ENCODE data around the gene ANKIB1. TPM values are rescaled to one million over a fixed set of nuclear protein-coding genes. Genes with fewer than 3 reads are reported as not detected.
A peak's percentile ranks its signal among the peaks of the same experiment; 100 is the strongest.

The ANKIB1 gene
- polyA plus RNA-seq, 1 donor, result 38.2 TPM

DNA sequence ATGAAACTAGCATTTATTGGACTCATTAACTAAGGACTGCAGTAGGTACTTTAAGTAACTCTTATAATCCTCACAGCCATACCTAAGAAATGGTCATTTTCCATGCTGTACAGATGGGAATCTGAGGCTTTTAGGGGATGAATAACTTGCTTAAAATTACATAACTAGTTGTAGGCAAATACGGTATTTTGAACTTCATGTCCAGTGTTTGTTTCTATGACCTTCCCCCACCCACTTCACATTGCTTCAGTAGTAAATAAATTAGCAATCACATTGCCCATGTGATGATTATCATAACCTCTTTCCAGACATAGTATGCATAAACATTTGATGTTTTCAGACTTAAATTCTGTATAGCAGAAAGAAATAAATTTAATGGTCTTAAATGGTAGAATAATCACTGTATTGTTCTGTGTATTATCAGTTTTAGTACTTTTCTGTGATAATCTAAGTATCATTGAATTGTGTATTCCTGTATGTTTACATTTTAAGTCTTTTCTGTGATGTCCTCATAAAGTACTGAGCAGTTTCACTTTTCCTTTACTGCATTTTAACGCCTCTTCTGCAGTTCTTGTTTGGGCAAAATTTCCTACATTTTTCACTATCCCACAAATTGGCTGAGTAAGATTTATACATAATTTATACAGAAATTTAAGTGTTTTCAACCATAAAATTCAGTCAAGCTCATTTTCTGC is 48.3 kb downstream of the ANKIB1 start:
- 10% methylated on average over 1 of the region's 2 CpGs for WGBS (ENCODE audit: insufficient coverage, low lambda C conversion rate)
- H3K4me3 ChIP-seq (ENCODE audit: low read length), result no peak overlapping the region
- H3K27me3 ChIP-seq (ENCODE audit: control insufficient read depth, insufficient read depth, low read length), result no peaks in the 10 kb centered on the region
- H3K9me3 ChIP-seq (ENCODE audit: control insufficient read depth, low read depth, low read length), result no peaks in the 10 kb centered on the region
- peak in 1 of 2 donors; percentile 48 for DNase-seq
- no peaks in the 10 kb centered on the region for H3K36me3 ChIP-seq (ENCODE audit: control insufficient read depth, insufficient read depth, low read length)
- H3K4me1 ChIP-seq (ENCODE audit: control insufficient read depth, insufficient read depth, low read length), result peaks cover 22% of the 10 kb centered on the region
- peak overlapping the region; percentile 67 for H3K27ac ChIP-seq (ENCODE audit: low read length)

DNA sequence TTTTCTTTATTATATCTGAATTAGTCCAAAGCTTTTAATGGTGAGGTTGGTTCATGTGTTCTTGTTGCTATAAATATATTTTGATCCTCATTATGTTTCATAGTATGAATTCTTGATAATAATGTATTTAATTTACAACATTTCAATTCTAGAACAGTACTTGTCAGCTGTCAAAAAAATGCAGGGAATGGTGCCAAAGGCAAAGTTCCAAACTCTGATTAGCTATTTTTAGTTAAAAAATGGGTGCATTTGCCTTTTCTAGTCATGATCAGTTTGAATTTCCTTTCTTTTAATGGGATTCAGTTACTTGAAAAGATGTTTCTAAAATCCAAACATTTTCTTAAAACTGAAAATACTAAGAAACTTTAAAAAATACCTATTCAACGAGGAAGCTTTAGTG is 49.6 kb downstream of the ANKIB1 start:
- no peaks in the 10 kb centered on the region for H3K27me3 ChIP-seq (ENCODE audit: control insufficient read depth, insufficient read depth, low read length)
- H3K4me3 ChIP-seq (ENCODE audit: low read length), result no peak overlapping the region
- H3K9me3 ChIP-seq (ENCODE audit: control insufficient read depth, low read depth, low read length), result no peaks in the 10 kb centered on the region
- H3K4me1 ChIP-seq (ENCODE audit: control insufficient read depth, insufficient read depth, low read length), result peaks cover 22% of the 10 kb centered on the region
- 100% methylated on average over 1 of the region's 1 CpG for WGBS (ENCODE audit: insufficient coverage, low lambda C conversion rate)
- H3K36me3 ChIP-seq (ENCODE audit: control insufficient read depth, insufficient read depth, low read length), result peaks cover 3% of the 10 kb centered on the region
- H3K27ac ChIP-seq (ENCODE audit: low read length), result no peak overlapping the region
- DNase-seq, result no peak

DNA sequence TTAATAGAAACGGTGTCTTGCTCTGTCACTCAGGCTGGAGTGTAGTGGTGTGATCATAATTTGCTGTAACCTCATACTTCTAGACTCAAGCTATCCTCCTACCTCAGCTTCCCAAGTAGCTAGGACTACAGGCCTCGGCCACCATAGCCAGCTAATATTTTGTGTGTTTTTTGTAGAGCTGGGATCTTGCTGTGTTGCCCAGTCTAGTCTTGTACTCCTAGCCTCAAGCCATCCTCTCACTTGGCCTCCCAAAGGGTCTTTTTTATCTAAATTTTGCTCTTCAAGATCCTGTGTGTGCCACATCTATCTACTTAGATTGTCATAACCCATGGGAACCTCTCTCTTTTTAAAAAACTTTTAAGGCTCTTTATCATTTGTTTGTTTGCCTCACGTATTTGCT is 50.5 kb downstream of the ANKIB1 start:
- no peaks in the 10 kb centered on the region for H3K9me3 ChIP-seq (ENCODE audit: control insufficient read depth, low read depth, low read length)
- H3K27ac ChIP-seq (ENCODE audit: low read length), result peak overlapping the region; percentile 77
- peaks cover 3% of the 10 kb centered on the region for H3K36me3 ChIP-seq (ENCODE audit: control insufficient read depth, insufficient read depth, low read length)
- H3K4me3 ChIP-seq (ENCODE audit: low read length), result no peak overlapping the region
- H3K27me3 ChIP-seq (ENCODE audit: control insufficient read depth, insufficient read depth, low read length), result no peaks in the 10 kb centered on the region
- 65% methylated on average over 2 of the region's 3 CpGs for WGBS (ENCODE audit: insufficient coverage, low lambda C conversion rate)
- no peak for DNase-seq
- peaks cover 22% of the 10 kb centered on the region for H3K4me1 ChIP-seq (ENCODE audit: control insufficient read depth, insufficient read depth, low read length)

DNA sequence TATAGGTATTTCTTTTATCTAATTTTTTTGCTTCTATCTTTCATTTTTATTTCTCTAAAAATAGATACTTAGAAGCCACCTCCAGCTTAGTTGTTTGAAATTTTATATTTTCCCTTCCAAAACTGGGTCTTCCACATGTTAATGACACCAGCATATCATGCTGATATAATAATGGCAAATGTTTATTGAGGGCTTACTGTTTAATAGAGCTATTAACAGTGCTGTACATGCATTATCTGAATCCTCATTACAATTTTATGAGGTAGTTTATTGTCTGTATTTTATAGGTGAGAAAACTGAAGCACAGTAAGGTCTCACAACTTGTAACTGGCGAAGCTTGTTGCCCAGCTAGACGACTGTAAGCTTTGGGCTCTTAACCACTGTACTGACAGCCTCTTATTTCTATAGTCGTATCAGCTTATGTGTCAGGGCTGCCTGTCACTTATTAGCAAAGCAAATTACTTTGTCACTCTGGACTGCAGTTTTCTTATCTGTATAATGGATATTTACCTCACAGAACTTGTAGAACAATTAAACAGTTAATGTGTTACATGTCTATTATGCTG is 51.2 kb downstream of the ANKIB1 start:
- Histone ChIP-seq H3K4me3 (ENCODE audit: low read length) (no peak overlapping the region), H3K9me3 (ENCODE audit: control insufficient read depth, low read depth, low read length) (no peaks in the 10 kb centered on the region), H3K27ac (ENCODE audit: low read length) (peak overlapping the region; percentile 77), H3K27me3 (ENCODE audit: control insufficient read depth, insufficient read depth, low read length) (no peaks in the 10 kb centered on the region), H3K36me3 (ENCODE audit: control insufficient read depth, insufficient read depth, low read length) (peaks cover 3% of the 10 kb centered on the region), H3K4me1 (ENCODE audit: control insufficient read depth, insufficient read depth, low read length) (peaks cover 22% of the 10 kb centered on the region)
- no CpG with 5 or more reads among the region's 3 CpGs for WGBS (ENCODE audit: insufficient coverage, low lambda C conversion rate)
- DNase-seq, result peak; percentile 47 to 80

DNA sequence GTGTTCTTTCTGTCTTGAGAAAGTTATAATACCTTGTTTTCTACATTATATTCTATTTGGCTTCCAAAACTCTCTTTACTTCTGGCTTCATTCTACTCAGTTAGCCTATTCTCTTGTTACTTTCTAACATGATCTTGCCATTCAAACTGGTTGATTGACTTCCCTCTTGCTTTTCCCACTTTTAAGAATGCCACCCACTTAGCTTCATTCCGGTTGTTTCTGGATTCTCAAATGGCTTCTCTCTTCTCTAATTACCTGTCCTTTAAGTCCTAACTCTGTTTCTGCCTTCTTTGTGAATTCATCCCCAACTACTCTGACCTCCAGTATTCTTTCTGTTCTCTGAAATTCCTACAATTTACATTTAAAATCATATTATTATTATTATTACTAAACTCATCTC is 52.0 kb downstream of the ANKIB1 start:
- no peak for DNase-seq
- no peaks in the 10 kb centered on the region for H3K27me3 ChIP-seq (ENCODE audit: control insufficient read depth, insufficient read depth, low read length)
- peaks cover 22% of the 10 kb centered on the region for H3K4me1 ChIP-seq (ENCODE audit: control insufficient read depth, insufficient read depth, low read length)
- peak overlapping the region; percentile 77 for H3K27ac ChIP-seq (ENCODE audit: low read length)
- H3K9me3 ChIP-seq (ENCODE audit: control insufficient read depth, low read depth, low read length), result no peaks in the 10 kb centered on the region
- H3K4me3 ChIP-seq (ENCODE audit: low read length), result no peak overlapping the region
- 56% methylated on average over 1 of the region's 1 CpG for WGBS (ENCODE audit: insufficient coverage, low lambda C conversion rate)
- peaks cover 3% of the 10 kb centered on the region for H3K36me3 ChIP-seq (ENCODE audit: control insufficient read depth, insufficient read depth, low read length)

DNA sequence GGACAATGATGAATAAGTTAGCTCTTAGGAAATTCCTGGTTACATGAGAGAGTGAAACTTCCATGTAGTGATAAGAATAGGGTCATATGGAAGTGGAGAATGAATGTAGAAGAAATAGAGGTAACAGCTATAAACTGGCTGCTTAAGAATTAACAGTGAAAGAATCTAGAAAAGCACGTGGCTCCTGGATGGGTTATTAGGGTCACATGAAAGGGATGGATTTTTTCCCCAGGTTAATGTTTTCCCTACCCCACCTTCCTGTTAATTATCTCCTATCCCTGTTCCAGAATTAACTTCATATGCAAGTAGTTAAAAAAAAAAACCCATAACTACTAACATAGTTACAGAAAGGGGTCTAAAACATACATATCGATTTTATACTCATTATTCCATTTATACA is 58.0 kb downstream of the ANKIB1 start:
- Histone ChIP-seq H3K4me1 (ENCODE audit: control insufficient read depth, insufficient read depth, low read length) (peaks cover 3% of the 10 kb centered on the region), H3K4me3 (ENCODE audit: low read length) (no peak overlapping the region), H3K36me3 (ENCODE audit: control insufficient read depth, insufficient read depth, low read length) (peaks cover 3% of the 10 kb centered on the region), H3K27me3 (ENCODE audit: control insufficient read depth, insufficient read depth, low read length) (no peaks in the 10 kb centered on the region), H3K9me3 (ENCODE audit: control insufficient read depth, low read depth, low read length) (no peaks in the 10 kb centered on the region), H3K27ac (ENCODE audit: low read length) (peak overlapping the region; percentile 69)
- peak; percentile 45 to 83 for DNase-seq
- 100% methylated on average over 1 of the region's 2 CpGs for WGBS (ENCODE audit: insufficient coverage, low lambda C conversion rate)

DNA sequence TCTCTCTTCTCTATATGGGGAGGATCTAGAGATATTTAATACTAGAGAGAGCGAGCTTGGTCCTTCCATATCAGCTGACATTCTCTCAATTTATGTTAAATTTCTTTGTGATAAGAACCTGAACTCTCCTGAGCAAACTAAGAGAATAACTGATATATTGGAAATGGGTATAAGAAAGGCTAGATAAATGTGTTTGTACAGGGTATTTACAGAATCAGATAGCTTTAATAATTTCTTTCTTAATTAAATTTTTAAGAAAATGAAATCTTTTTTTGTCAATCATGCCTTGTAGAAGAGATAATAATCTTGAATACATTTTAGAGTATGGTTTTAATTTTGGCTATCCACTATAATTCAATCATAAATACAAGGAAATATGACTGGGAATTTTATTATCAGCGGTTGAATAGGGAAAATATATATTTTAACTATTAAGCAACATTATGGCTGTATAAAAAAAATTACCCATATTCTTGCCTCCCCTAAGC is 58.7 kb downstream of the ANKIB1 start:
- WGBS (ENCODE audit: insufficient coverage, low lambda C conversion rate), result 100% methylated on average over 1 of the region's 2 CpGs
- H3K4me3 ChIP-seq (ENCODE audit: low read length), result no peak overlapping the region

DNA sequence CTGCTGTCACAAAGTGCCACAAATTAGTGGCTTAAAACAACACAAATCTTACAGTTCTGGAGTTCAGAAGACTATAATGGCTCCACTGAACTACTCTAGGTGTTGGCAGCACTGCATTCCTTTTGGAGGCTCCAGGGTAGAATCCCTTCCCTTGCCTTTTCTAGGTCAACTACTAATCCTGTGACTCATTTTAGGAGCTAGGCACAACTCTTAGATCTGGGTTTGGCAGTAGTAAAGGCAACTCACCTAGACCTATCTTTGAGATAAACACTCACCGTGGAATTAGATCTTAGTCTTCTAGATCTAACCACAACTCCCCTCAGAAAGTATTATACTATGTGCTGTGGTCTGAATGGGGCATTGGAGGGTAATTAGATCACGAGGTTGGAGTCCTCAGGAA is 60.4 kb downstream of the ANKIB1 start:
- WGBS (ENCODE audit: insufficient coverage, low lambda C conversion rate), result no CpG with 5 or more reads among the region's 2 CpGs
- DNase-seq, result no peak

More for the DNA sequence above, 58.7 kb downstream of the ANKIB1 start:
- peaks cover 3% of the 10 kb centered on the region for H3K36me3 ChIP-seq (ENCODE audit: control insufficient read depth, insufficient read depth, low read length)
- H3K27ac ChIP-seq (ENCODE audit: low read length), result no peak overlapping the region
- H3K9me3 ChIP-seq (ENCODE audit: control insufficient read depth, low read depth, low read length), result no peaks in the 10 kb centered on the region
- H3K4me1 ChIP-seq (ENCODE audit: control insufficient read depth, insufficient read depth, low read length), result peaks cover 3% of the 10 kb centered on the region
- no peak for DNase-seq
- H3K27me3 ChIP-seq (ENCODE audit: control insufficient read depth, insufficient read depth, low read length), result no peaks in the 10 kb centered on the region

DNA sequence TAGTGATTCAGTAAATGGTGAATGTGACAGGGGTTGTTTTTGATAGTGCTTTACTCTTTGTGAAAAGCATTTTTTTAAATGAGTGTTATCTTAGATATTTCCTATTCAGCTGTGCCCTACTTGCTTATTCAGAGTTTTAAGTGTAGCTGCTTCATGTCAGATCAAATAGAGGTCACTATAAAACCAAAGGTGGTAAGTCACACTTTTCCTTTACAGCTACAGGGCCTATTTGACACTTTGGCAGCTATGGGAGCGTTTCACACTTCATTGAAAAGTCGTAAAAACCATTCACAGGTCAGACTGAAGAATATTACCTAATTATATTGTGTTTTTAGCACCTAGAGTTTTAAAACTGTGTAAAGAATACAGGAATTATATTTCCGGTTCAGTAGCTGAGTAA is 67.3 kb downstream of the ANKIB1 start:
- Histone ChIP-seq H3K27ac (ENCODE audit: low read length) (no peak overlapping the region), H3K4me1 (ENCODE audit: control insufficient read depth, insufficient read depth, low read length) (no peaks in the 10 kb centered on the region), H3K27me3 (ENCODE audit: control insufficient read depth, insufficient read depth, low read length) (no peaks in the 10 kb centered on the region), H3K9me3 (ENCODE audit: control insufficient read depth, low read depth, low read length) (no peaks in the 10 kb centered on the region), H3K36me3 (ENCODE audit: control insufficient read depth, insufficient read depth, low read length) (peaks cover 3% of the 10 kb centered on the region), H3K4me3 (ENCODE audit: low read length) (no peak overlapping the region)
- 100% methylated on average over 1 of the region's 3 CpGs for WGBS (ENCODE audit: insufficient coverage, low lambda C conversion rate)
- DNase-seq, result no peak

More for the DNA sequence above, 60.4 kb downstream of the ANKIB1 start:
- Histone ChIP-seq H3K4me1 (ENCODE audit: control insufficient read depth, insufficient read depth, low read length) (peaks cover 3% of the 10 kb centered on the region), H3K27me3 (ENCODE audit: control insufficient read depth, insufficient read depth, low read length) (no peaks in the 10 kb centered on the region), H3K4me3 (ENCODE audit: low read length) (no peak overlapping the region), H3K36me3 (ENCODE audit: control insufficient read depth, insufficient read depth, low read length) (no peaks in the 10 kb centered on the region), H3K9me3 (ENCODE audit: control insufficient read depth, low read depth, low read length) (no peaks in the 10 kb centered on the region), H3K27ac (ENCODE audit: low read length) (no peak overlapping the region)

DNA sequence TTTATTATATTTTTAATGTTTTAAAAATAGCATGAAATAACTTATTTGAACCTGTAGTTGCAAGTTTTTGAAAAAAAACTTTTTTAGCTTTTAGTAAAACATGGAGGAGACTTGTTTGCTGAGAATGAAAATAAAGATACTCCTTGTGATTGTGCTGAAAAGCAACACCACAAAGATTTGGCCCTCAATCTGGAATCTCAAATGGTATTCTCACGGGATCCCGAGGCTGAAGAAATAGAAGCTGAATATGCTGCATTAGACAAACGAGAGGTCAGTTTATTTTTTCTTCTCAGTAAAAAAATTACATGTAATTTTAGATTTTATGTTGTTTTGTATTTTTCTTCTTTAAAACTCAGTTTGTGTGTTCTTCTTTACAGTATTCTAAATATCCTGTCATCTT is 73.5 kb downstream of the ANKIB1 start:
- WGBS (ENCODE audit: insufficient coverage, low lambda C conversion rate), result 100% methylated on average over 1 of the region's 3 CpGs
- H3K27me3 ChIP-seq (ENCODE audit: control insufficient read depth, insufficient read depth, low read length), result no peaks in the 10 kb centered on the region
- no peak overlapping the region for H3K4me3 ChIP-seq (ENCODE audit: low read length)
- H3K27ac ChIP-seq (ENCODE audit: low read length), result no peak overlapping the region
- no peaks in the 10 kb centered on the region for H3K9me3 ChIP-seq (ENCODE audit: control insufficient read depth, low read depth, low read length)
- H3K36me3 ChIP-seq (ENCODE audit: control insufficient read depth, insufficient read depth, low read length), result peaks cover 13% of the 10 kb centered on the region
- H3K4me1 ChIP-seq (ENCODE audit: control insufficient read depth, insufficient read depth, low read length), result no peaks in the 10 kb centered on the region
- DNase-seq, result no peak

DNA sequence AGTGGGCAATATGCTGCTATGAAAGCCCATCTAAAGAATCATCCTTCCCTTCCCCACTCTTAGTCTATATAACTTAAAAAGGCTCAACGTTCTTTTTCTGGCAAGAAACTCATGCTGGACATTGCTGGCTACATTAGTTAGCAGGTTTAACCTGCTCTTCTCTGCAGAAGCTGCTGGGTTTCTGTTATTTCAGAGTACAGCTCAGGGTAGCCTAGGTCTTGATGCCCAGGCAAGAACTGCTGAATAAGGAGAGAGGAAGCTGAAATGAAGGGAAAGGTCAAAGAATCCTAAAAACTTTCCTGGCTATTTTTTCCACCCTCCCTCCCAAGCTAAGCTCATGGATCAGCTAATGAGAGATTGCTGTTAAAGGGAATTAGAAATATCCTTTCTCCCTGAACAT is 79.4 kb downstream of the ANKIB1 start:
- H3K27ac ChIP-seq (ENCODE audit: low read length), result peak overlapping the region; percentile 18
- H3K4me3 ChIP-seq (ENCODE audit: low read length), result no peak overlapping the region
- no peaks in the 10 kb centered on the region for H3K9me3 ChIP-seq (ENCODE audit: control insufficient read depth, low read depth, low read length)
- WGBS (ENCODE audit: insufficient coverage, low lambda C conversion rate), result no CpG with 5 or more reads among the region's 1 CpG
- H3K36me3 ChIP-seq (ENCODE audit: control insufficient read depth, insufficient read depth, low read length), result peaks cover 3% of the 10 kb centered on the region
- no peak for DNase-seq
- no peaks in the 10 kb centered on the region for H3K27me3 ChIP-seq (ENCODE audit: control insufficient read depth, insufficient read depth, low read length)
- no peaks in the 10 kb centered on the region for H3K4me1 ChIP-seq (ENCODE audit: control insufficient read depth, insufficient read depth, low read length)
